Urothelium cell line (cell line): ENCODE measurements around the gene MGAM2.
"Not testable (repeated sequence)": the region's sequence is repeated elsewhere in the genome, so short reads cannot be mapped to it uniquely, and the experiment has no call there.

Experiments
- DNase-seq: peaks from one replicate; pipeline ENCODE4 v3.0.0; 2011; ENCODE audit warnings: low spot score, mixed read lengths
- FAIRE-seq: peaks from 2 replicates; lab custom pipeline; 2011; peaks lifted over from hg19 to GRCh38; lab: Jason Lieb, UNC

MGAM2 gene

GRCh38 chr7:142111499-142111898, at the start of gene MGAM2:
MGAM2 (plus strand) TSS chr7:142111718; CDS start chr7:142116874, 5,156 bp downstream.
- no peak for FAIRE-seq
- no peak for DNase-seq

GRCh38 chr7:142063551-142064442, 47.7 kb upstream of the MGAM2 start:
- DNase-seq, result no peak

GRCh38 chr7:142066536-142066935, 45.0 kb upstream of the MGAM2 start:
- FAIRE-seq (no peak), DNase-seq (no peak)

More at GRCh38 chr7:142063551-142064442, 47.7 kb upstream of the MGAM2 start:
- no peak for FAIRE-seq

GRCh38 chr7:142077762-142078161, 33.8 kb upstream of the MGAM2 start:
- no peak for DNase-seq
- FAIRE-seq, result no peak

- peak; percentile 61 for FAIRE-seq
- no peak for DNase-seq
Measured at GRCh38 chr7:142083605-142084004, 27.9 kb upstream of the MGAM2 start.

GRCh38 chr7:142085428-142085827, 26.1 kb upstream of the MGAM2 start:
- DNase-seq (no peak), FAIRE-seq (no peak)

- DNase-seq, result no peak
- FAIRE-seq, result no peak
Measured at GRCh38 chr7:142088022-142088714, 23.4 kb upstream of the MGAM2 start.

GRCh38 chr7:142089035-142089434, 22.5 kb upstream of the MGAM2 start:
- no peak for DNase-seq
- no peak for FAIRE-seq

- no peak for FAIRE-seq
Measured at GRCh38 chr7:142091961-142092360, 19.6 kb upstream of the MGAM2 start.

GRCh38 chr7:142094861-142095260, 16.7 kb upstream of the MGAM2 start:
- no peak for FAIRE-seq
- DNase-seq, result no peak

More at GRCh38 chr7:142091961-142092360, 19.6 kb upstream of the MGAM2 start:
- no peak for DNase-seq

- no peak for FAIRE-seq
Measured at GRCh38 chr7:142097571-142097970, 13.9 kb upstream of the MGAM2 start.

GRCh38 chr7:142098004-142098403, 13.5 kb upstream of the MGAM2 start:
- no peak for FAIRE-seq
- DNase-seq, result no peak

More at GRCh38 chr7:142097571-142097970, 13.9 kb upstream of the MGAM2 start:
- no peak for DNase-seq

- not testable (repeated sequence) for FAIRE-seq, DNase-seq
Measured at GRCh38 chr7:142099347-142099746, 12.2 kb upstream of the MGAM2 start.

- no peak for FAIRE-seq
- DNase-seq, result no peak
Measured at GRCh38 chr7:142100634-142101033, 10.9 kb upstream of the MGAM2 start.

- DNase-seq, FAIRE-seq: not testable (repeated sequence)
Measured at GRCh38 chr7:142101794-142102193, 9.7 kb upstream of the MGAM2 start.

GRCh38 chr7:142104550-142105527, 6.7 kb upstream of the MGAM2 start:
- no peak for DNase-seq
- FAIRE-seq, result no peak

- FAIRE-seq (no peak), DNase-seq (no peak)
Measured at GRCh38 chr7:142108728-142109505, 2.6 kb upstream of the MGAM2 start.

GRCh38 chr7:142110098-142110497, 1.4 kb upstream of the MGAM2 start:
- no peak for FAIRE-seq
- DNase-seq, result no peak

GRCh38 chr7:142110638-142111037, 880 bp upstream of the MGAM2 start:
- no peak for FAIRE-seq
- DNase-seq, result no peak

GRCh38 chr7:142112086-142112485, 568 bp downstream of the MGAM2 start:
- no peak for DNase-seq
- no peak for FAIRE-seq
